ENCODE data around the gene C10orf71.

C10orf71 gene

DNA sequence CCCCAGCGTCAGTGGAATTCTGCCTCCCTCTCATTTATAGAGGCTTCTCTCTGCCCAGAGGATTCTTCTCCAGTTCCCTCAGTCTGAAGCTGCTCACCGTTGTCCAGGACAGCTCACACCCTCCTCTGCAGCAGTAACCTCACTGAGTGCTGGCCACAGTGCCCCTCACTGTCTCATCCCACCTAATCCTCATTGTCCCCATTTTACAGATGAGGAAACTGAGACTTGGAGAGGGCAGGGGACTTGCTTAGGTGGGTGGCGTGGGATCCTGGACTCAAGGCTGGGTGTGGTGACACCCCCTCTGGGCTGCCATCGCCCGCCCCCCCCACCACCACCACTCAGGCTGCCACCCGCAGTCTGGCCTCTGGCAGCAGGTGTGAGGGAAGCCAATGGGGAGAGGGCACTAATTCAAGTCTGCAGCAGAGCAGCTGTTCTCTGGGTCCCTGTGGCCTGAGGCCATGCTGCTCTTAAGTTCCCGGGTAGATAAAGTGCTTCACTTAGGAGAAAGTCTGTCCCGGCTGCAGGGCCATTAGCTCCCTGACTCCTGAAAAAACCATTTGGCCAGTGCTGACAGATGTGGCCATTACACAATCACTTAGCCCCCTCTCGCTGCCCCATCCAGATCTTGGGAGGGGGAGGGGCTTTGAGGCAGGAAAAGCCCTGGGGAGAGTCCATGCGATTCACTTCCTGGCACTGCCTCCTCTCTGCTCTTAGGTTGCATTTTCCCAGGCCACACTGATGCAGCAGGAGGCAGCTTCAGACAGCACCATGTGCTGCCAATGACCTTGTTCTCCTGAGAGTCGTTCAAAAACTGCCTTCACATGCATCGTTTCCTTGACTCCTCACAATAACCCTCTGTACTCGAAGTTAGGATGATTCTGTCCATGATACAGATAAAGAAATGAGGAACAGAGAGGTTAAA lies 60.6 kb downstream of the C10orf71 start:
- TF ChIP-seq YY1 (IDR thresholded peaks at IDR 0.05; ENCODE audit: low read depth) (no peak), TCF12 (IDR thresholded peaks at IDR 0.05; ENCODE audit: low read depth) (no peak), FOXM1 (IDR thresholded peaks at IDR 0.05; ENCODE audit: borderline replicate concordance, low read depth) (no peak), EP300 (IDR thresholded peaks at IDR 0.05; ENCODE audit: borderline replicate concordance) (no peak), RAD21 (IDR thresholded peaks at IDR 0.05; ENCODE audit: low read depth) (no peak), ZBTB7A (IDR thresholded peaks at IDR 0.05; ENCODE audit: low read depth) (no peak), CEBPB (IDR thresholded peaks at IDR 0.05) (no peak), TEAD4 (IDR thresholded peaks at IDR 0.05) (no peak), CREB1 (IDR thresholded peaks at IDR 0.05; ENCODE audit: low read depth) (no peak), TAF1 (IDR thresholded peaks at IDR 0.05; ENCODE audit: low read depth) (no peak), EGR1 (IDR thresholded peaks at IDR 0.05) (no peak), NFIC (IDR thresholded peaks at IDR 0.05) (no peak)
- TF ChIP-seq, protein P1, sequence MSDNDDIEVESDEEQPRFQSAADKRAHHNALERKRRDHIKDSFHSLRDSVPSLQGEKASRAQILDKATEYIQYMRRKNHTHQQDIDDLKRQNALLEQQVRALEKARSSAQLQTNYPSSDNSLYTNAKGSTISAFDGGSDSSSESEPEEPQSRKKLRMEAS (IDR thresholded peaks at IDR 0.05), result no peak
- TF ChIP-seq, protein P2, sequence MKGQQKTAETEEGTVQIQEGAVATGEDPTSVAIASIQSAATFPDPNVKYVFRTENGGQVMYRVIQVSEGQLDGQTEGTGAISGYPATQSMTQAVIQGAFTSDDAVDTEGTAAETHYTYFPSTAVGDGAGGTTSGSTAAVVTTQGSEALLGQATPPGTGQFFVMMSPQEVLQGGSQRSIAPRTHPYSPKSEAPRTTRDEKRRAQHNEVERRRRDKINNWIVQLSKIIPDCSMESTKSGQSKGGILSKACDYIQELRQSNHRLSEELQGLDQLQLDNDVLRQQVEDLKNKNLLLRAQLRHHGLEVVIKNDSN (IDR thresholded peaks at IDR 0.05), result no peak
- TF ChIP-seq, protein P3, sequence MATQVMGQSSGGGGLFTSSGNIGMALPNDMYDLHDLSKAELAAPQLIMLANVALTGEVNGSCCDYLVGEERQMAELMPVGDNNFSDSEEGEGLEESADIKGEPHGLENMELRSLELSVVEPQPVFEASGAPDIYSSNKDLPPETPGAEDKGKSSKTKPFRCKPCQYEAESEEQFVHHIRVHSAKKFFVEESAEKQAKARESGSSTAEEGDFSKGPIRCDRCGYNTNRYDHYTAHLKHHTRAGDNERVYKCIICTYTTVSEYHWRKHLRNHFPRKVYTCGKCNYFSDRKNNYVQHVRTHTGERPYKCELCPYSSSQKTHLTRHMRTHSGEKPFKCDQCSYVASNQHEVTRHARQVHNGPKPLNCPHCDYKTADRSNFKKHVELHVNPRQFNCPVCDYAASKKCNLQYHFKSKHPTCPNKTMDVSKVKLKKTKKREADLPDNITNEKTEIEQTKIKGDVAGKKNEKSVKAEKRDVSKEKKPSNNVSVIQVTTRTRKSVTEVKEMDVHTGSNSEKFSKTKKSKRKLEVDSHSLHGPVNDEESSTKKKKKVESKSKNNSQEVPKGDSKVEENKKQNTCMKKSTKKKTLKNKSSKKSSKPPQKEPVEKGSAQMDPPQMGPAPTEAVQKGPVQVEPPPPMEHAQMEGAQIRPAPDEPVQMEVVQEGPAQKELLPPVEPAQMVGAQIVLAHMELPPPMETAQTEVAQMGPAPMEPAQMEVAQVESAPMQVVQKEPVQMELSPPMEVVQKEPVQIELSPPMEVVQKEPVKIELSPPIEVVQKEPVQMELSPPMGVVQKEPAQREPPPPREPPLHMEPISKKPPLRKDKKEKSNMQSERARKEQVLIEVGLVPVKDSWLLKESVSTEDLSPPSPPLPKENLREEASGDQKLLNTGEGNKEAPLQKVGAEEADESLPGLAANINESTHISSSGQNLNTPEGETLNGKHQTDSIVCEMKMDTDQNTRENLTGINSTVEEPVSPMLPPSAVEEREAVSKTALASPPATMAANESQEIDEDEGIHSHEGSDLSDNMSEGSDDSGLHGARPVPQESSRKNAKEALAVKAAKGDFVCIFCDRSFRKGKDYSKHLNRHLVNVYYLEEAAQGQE (IDR thresholded peaks at IDR 0.05; ENCODE audit: low read depth), result no peak

DNA sequence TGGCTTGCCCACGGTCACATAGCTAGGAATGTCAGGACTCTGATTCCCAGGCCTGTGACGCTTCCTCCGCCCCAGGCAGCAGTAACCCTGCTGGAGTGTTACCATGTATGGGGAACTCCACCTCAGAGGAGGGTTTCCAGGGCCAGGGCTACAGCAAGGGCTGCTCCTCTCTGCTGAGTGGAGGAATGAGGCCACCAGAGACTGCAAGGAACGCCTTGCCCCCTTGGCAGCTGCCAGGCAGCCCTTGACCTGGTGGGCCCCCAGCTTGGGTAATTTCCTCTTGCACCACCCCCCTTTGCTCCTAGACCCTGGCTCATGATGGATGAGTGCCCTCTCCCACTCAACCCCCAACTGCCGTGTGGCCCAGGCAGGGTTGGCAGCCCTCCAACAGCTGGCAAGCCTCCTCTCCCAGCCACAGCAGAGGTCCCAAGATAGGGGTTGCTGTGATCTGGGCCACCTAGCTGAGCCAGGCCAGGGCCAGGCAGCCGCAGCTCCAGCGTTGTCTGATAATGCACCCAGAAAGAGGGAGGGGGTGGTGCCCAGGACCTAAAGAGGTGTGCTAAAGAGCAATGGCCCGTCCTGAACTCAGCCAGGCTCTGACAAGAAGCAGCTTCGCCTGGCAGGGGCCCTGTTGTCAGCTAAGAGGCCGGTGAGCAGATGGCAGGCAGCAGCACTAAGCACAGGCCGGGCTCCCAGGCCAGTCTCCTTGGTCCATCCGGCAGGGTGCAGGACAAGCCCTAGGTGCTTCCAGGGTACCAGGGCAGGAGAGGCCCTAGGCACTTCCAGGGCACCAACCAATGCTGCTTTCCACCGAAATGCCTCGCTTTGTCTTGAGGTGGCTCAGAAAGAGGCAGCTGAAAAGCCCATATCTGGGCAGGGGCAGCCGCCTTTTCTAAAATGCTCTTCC lies 61.6 kb downstream of the C10orf71 start:
- TF ChIP-seq TCF12 (IDR thresholded peaks at IDR 0.05; ENCODE audit: low read depth) (no peak), FOXM1 (IDR thresholded peaks at IDR 0.05; ENCODE audit: borderline replicate concordance, low read depth) (no peak), EP300 (IDR thresholded peaks at IDR 0.05; ENCODE audit: borderline replicate concordance) (no peak), CREB1 (IDR thresholded peaks at IDR 0.05; ENCODE audit: low read depth) (no peak), CEBPB (IDR thresholded peaks at IDR 0.05) (no peak), RAD21 (IDR thresholded peaks at IDR 0.05; ENCODE audit: low read depth) (no peak), ZBTB7A (IDR thresholded peaks at IDR 0.05; ENCODE audit: low read depth) (no peak), YY1 (IDR thresholded peaks at IDR 0.05; ENCODE audit: low read depth) (no peak), EGR1 (IDR thresholded peaks at IDR 0.05) (no peak), NFIC (IDR thresholded peaks at IDR 0.05) (no peak)
- TF ChIP-seq, protein P2 (IDR thresholded peaks at IDR 0.05), result no peak
- TF ChIP-seq, protein P1 (IDR thresholded peaks at IDR 0.05), result no peak

DNA sequence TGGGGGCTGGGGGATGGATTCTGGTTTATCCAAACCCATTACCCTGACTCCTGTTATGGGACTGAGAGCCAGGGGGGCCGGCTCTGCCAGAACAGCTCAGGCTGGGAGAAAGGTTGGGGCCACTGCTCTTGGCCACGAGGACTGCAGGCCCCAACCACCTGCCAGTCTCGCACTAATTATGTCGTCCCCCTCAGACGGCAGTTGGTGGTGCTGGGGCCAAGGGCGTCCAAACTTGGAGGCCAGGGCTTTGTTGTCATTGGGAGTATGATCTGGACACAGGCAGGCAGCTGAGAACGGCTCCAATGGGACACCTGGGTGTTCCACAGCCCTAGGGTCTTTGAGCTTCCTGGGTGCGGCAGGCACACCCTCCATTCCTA lies 62.2 kb downstream of the C10orf71 start:
- no peak for TF ChIP-seq NFIC (IDR thresholded peaks at IDR 0.05)
- TF ChIP-seq FOXM1 (IDR thresholded peaks at IDR 0.05; ENCODE audit: borderline replicate concordance, low read depth), result no peak
- no peak for TF ChIP-seq ZBTB7A (IDR thresholded peaks at IDR 0.05; ENCODE audit: low read depth)
- no peak for TF ChIP-seq RAD21 (IDR thresholded peaks at IDR 0.05; ENCODE audit: low read depth)
- no peak for TF ChIP-seq EP300 (IDR thresholded peaks at IDR 0.05; ENCODE audit: borderline replicate concordance)
- no peak for TF ChIP-seq TAF1 (IDR thresholded peaks at IDR 0.05; ENCODE audit: low read depth)
- no peak for TF ChIP-seq EGR1 (IDR thresholded peaks at IDR 0.05)

DNA sequence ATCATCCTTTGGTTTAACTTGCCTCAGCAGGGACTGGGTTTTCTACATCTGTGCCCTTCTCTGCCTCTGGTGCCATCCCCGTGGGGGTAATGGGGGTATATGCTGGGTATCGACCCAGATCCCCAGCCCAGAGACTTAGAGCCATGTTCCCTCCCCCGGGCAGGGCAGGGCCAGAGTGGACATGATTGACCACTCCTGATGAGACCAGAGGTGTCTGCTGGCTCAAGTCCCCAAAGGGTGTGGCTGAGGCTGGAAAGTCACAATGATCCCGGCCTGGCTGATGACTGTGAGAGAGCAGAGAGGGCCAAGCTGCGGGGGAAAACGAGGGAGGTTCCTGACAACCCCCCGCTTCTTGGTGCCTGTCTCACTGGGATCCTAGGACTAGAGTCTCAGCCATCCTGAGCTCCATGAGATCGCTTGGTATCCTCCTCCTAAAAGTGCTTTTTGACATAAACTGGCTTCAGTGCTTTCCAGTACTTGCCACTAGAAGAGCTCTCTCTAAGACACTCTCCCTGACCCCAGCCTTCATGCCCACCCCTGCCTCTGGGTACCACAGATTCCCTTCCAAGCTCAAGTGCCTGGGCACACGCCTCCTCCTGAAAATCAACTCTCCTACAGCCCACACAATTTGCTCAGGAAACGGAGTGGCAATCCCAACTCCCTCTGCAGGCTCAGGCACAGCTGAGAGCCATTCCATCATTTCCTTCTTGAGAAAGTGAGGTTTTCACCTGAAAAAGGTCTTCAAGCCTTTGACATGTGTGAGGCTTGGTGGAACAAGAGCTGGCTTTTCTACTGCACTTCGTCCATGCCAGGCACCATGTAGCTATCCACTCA lies 63.0 kb downstream of the C10orf71 start:
- TF ChIP-seq EP300 (IDR thresholded peaks at IDR 0.05; ENCODE audit: borderline replicate concordance), result no peak
- TF ChIP-seq, protein P1 (IDR thresholded peaks at IDR 0.05), result no peak
- no peak for TF ChIP-seq TEAD4 (IDR thresholded peaks at IDR 0.05)
- no peak for TF ChIP-seq RAD21 (IDR thresholded peaks at IDR 0.05; ENCODE audit: low read depth)
- TF ChIP-seq ZBTB7A (IDR thresholded peaks at IDR 0.05; ENCODE audit: low read depth), result no peak
- TF ChIP-seq, protein P2 (IDR thresholded peaks at IDR 0.05), result no peak
- no peak for TF ChIP-seq CREB1 (IDR thresholded peaks at IDR 0.05; ENCODE audit: low read depth)
- no peak for TF ChIP-seq NFIC (IDR thresholded peaks at IDR 0.05)
- TF ChIP-seq TAF1 (IDR thresholded peaks at IDR 0.05; ENCODE audit: low read depth), result no peak
